PC-3 (cell line): Measurements from ENCODE around the gene ACOT2. TPM values are rescaled to one million over a fixed set of nuclear protein-coding genes. Genes with fewer than 3 reads are reported as not detected.

ENCODE experiments used
- ATAC-seq: fragments of 200-7000 bp; cut with Tn5 transposase; 2 replicates; pipeline ENCODE4 v1.9.1; 2020; ENCODE audit warnings: mild to moderate bottlenecking, moderate library complexity
- BruUV-seq: library from RNA; stranded (reverse); fragments of 400-500 nt; replicated peaks from 2 replicates; lab custom pipeline; 2021; lab: Mats Ljungman, UMichigan
- CTCF ChIA-PET: fragments of 300-600 bp; sonication (Branson Sonifier 250); formaldehyde crosslinking; loops from one replicate; lab custom pipeline; 2022; ENCODE audit warnings: antibody characterized with exemption; lab: Charles Lee
- POLR2A ChIA-PET: fragments of 300-600 bp; sonication (Branson Sonifier 250); formaldehyde crosslinking; loops from one replicate; lab custom pipeline; 2022; ENCODE audit warnings: antibody characterized with exemption; ENCODE audit not compliant: unreplicated experiment; lab: Charles Lee
- DNase-seq: peaks from one replicate; pipeline ENCODE4 v3.0.0-alpha.2; 2015
- H2AFZ ChIP-seq: fragments of 300-600 bp; sonication (generic); 2 replicates; pipeline ENCODE4 v1.6.0; 2016; ENCODE audit warnings: antibody characterized with exemption, low read length
- H3F3A ChIP-seq: fragments of 300-600 bp; sonication (generic); one replicate; pipeline ENCODE4 v1.6.0; 2017; ENCODE audit warnings: antibody characterized with exemption, low read length, control low read depth, mild to moderate bottlenecking; ENCODE audit not compliant: unreplicated experiment
- H3K27ac ChIP-seq: fragments of 300-600 bp; sonication (generic); 2 replicates; pipeline ENCODE4 v1.5.1; 2016; ENCODE audit warnings: mild to moderate bottlenecking, low read length
- H3K27me3 ChIP-seq: fragments of 300-600 bp; sonication (generic); 2 replicates; pipeline ENCODE4 v1.6.1; 2016; ENCODE audit warnings: low read length, mixed read lengths
- H3K36me3 ChIP-seq: fragments of 300-600 bp; sonication (generic); 2 replicates; pipeline ENCODE4 v1.6.1; 2016; ENCODE audit warnings: low read depth, mixed run types, low read length, mixed read lengths
- H3K4me1 ChIP-seq: fragments of 300-600 bp; sonication (generic); 2 replicates; pipeline ENCODE4 v1.5.1; 2016; ENCODE audit warnings: low read length; ENCODE audit not compliant: insufficient read depth
- H3K4me2 ChIP-seq: fragments of 300-600 bp; sonication (generic); 2 replicates; pipeline ENCODE4 v1.6.0; 2016; ENCODE audit warnings: low read length
- H3K4me3 ChIP-seq: fragments of 300-600 bp; sonication (generic); 2 replicates; pipeline ENCODE4 v1.5.1; 2016; ENCODE audit warnings: mild to moderate bottlenecking, low read length, mixed read lengths
- H3K79me2 ChIP-seq: fragments of 300-600 bp; sonication (generic); 2 replicates; pipeline ENCODE4 v1.6.1; 2017; ENCODE audit warnings: low read length, mixed read lengths
- H3K9ac ChIP-seq: fragments of 300-600 bp; sonication (generic); 2 replicates; pipeline ENCODE4 v1.6.0; 2016; ENCODE audit warnings: mild to moderate bottlenecking, low read length
- H3K9me2 ChIP-seq: fragments of 300-600 bp; sonication (generic); replicated peaks from 2 replicates; pipeline ENCODE4 v1.6.1; 2016; ENCODE audit warnings: mixed run types, low read length, mixed read lengths
- H3K9me3 ChIP-seq: fragments of 300-600 bp; sonication (generic); 2 replicates; pipeline ENCODE4 v1.6.1; 2016; ENCODE audit warnings: low read length, mixed read lengths
- H4K20me1 ChIP-seq: fragments of 300-600 bp; sonication (generic); 2 replicates; pipeline ENCODE4 v1.6.1; 2016; ENCODE audit warnings: low read length, mixed read lengths
- EZH2 ChIP-seq: fragments of 300-600 bp; sonication (generic); IDR thresholded peaks from one replicate; pipeline ENCODE4 v1.6.1; 2017; ENCODE audit warnings: antibody characterized with exemption, mild to moderate bottlenecking, low read length; ENCODE audit not compliant: unreplicated experiment
- EZH2phosphoT487 ChIP-seq: fragments of 300-600 bp; sonication (generic); IDR thresholded peaks from 2 replicates; pipeline ENCODE4 v1.6.1; 2018; ENCODE audit warnings: mild to moderate bottlenecking, antibody characterized with exemption, low read length, borderline replicate concordance
- intact Hi-C: fragments of 100-400 bp; cut with micrococcal nuclease; formaldehyde crosslinking; loops from 2 replicates; pipeline ENCODE4 v1.9.0; 2023
- total RNA-seq: library from RNA; depleted of rRNA; stranded (reverse); fragments of >200 nt; gene quantifications from 2 replicates; pipeline ENCODE4 v1.2.3, GENCODE V29; 2014
- TF ChIP-seq, protein P1 (sequence below): fragments of 300-600 bp; sonication (generic); conservative IDR thresholded peaks from 2 replicates; pipeline ENCODE4 v1.5.1; 2017; ENCODE audit warnings: antibody characterized with exemption, low read depth, mild to moderate bottlenecking, low read length

The ACOT2 gene
- total RNA-seq, 1 experiment from 2014 or later = 39.0 TPM

DNA sequence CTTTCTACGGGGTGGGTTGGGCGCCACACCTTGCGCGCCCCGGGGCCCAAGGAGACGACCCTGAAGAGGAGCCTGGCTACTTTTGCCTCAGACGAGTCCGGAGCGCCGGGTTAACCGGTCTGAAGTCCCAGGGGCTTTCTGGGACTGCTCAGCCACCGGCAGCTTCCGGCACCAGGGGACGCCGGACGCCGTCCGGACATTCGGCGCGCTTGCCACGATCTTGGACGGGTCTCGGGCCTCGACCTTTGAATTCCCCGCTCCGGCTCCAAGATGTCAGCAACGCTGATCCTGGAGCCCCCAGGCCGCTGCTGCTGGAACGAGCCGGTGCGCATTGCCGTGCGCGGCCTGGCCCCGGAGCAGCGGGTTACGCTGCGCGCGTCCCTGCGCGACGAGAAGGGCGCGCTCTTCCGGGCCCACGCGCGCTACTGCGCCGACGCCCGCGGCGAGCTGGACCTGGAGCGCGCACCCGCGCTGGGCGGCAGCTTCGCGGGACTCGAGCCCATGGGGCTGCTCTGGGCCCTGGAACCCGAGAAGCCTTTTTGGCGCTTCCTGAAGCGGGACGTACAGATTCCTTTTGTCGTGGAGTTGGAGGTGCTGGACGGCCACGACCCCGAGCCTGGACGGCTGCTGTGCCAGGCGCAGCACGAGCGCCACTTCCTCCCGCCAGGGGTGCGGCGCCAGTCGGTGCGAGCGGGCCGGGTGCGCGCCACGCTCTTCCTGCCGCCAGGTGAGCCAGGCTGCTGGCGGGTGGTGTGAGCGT lies 22.9 kb downstream of the ACOT2 start, which contains the start of gene ACOT4:
ACOT4 (plus strand) TSS at position 184 of the 760 bp plus-strand sequence; CDS start at position 271, 87 bp downstream.
- Histone ChIP-seq H3K4me3 (peak within 1 kb of the TSS; percentile 72), H3K4me2 (peak within 1 kb of the TSS; percentile 87)

DNA sequence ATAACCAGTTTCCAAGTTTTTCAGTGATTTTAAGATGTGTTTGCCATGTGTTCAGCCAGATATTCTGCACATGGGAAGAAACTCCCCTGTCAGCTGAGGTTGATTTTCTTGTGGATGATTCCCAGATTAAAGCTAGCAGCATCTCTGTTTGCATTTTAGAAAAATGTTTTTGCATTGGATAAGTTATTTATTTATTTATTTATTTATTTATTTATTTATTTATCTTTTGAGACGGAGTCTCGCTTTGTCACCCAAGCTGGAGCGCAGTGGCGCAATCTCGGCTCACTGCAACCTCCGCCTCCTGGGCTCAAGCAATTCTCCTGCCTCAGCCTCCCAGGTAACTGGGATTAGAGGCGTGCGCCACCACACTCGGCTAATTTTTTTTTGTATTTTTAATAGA lies 25.5 kb downstream of the ACOT2 start:
- no TSS peak for BruUV-seq
- no peaks in the 10 kb centered on the region for H3F3A ChIP-seq
- intact Hi-C loops = no loop called here
- no peaks in the 10 kb centered on the region for H4K20me1 ChIP-seq
- ChIA-PET CTCF (no interaction called here), POLR2A (no interaction called here)
- no peak for ATAC-seq
- no peak for DNase-seq
- H3K4me3 ChIP-seq = no peak overlapping the region
- H3K36me3 ChIP-seq = no peaks in the 10 kb centered on the region
- no peaks in the 10 kb centered on the region; the same call in 1 of the 2 replicates for H3K4me1 ChIP-seq
- no peak overlapping the region for H3K27ac ChIP-seq
- H3K9ac ChIP-seq = no peak overlapping the region
- H3K79me2 ChIP-seq = no peaks in the 10 kb centered on the region
- no peak for TF ChIP-seq EZH2
- no peak for TF ChIP-seq EZH2phosphoT487
- TF ChIP-seq, protein P1, sequence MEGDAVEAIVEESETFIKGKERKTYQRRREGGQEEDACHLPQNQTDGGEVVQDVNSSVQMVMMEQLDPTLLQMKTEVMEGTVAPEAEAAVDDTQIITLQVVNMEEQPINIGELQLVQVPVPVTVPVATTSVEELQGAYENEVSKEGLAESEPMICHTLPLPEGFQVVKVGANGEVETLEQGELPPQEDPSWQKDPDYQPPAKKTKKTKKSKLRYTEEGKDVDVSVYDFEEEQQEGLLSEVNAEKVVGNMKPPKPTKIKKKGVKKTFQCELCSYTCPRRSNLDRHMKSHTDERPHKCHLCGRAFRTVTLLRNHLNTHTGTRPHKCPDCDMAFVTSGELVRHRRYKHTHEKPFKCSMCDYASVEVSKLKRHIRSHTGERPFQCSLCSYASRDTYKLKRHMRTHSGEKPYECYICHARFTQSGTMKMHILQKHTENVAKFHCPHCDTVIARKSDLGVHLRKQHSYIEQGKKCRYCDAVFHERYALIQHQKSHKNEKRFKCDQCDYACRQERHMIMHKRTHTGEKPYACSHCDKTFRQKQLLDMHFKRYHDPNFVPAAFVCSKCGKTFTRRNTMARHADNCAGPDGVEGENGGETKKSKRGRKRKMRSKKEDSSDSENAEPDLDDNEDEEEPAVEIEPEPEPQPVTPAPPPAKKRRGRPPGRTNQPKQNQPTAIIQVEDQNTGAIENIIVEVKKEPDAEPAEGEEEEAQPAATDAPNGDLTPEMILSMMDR = no peak
- no peak overlapping the region for H3K4me2 ChIP-seq
- H3K27me3 ChIP-seq = no peaks in the 10 kb centered on the region
- H2AFZ ChIP-seq = no peak overlapping the region
- no peaks in the 10 kb centered on the region for H3K9me3 ChIP-seq
- no peaks in the 10 kb centered on the region for H3K9me2 ChIP-seq

More for the DNA sequence above, 22.9 kb downstream of the ACOT2 start, which contains the start of gene ACOT4:
- Histone ChIP-seq H2AFZ (peak within 1 kb of the TSS; percentile 92), H3K9me3 (no peaks in the 10 kb centered on the region), H3K79me2 (no peaks in the 10 kb centered on the region), H3F3A (no peaks in the 10 kb centered on the region), H3K9me2 (no peaks in the 10 kb centered on the region), H3K27me3 (no peaks in the 10 kb centered on the region), H3K4me1 (no peaks in the 10 kb centered on the region; the same call in 1 of the 2 replicates), H3K36me3 (no peaks in the 10 kb centered on the region), H4K20me1 (no peaks in the 10 kb centered on the region), H3K9ac (peak within 1 kb of the TSS; percentile 28), H3K27ac (no peak within 1 kb of the TSS)
- TSS peak; percentile 66 for BruUV-seq
- intact Hi-C loops = no loop called here
- ChIA-PET CTCF (interaction anchor here (0.6 kb wide), 1 partner anchor 1092 kb away, joined by 3 read pairs; no protein-coding TSS in a partner anchor), POLR2A (interaction anchor here (0.6 kb wide), 2 partner anchors 41 to 122 kb away, joined by 4 to 7 read pairs; no protein-coding TSS in a partner anchor)
- ATAC-seq = peak; percentile 94
- DNase-seq = peak; percentile 65
- TF ChIP-seq, protein P1 = 0 out of 2 replicates have a peak, but pooled peaks have one; percentile 10
- TF ChIP-seq EZH2phosphoT487 = peak; percentile 98
- TF ChIP-seq EZH2 = no peak

DNA sequence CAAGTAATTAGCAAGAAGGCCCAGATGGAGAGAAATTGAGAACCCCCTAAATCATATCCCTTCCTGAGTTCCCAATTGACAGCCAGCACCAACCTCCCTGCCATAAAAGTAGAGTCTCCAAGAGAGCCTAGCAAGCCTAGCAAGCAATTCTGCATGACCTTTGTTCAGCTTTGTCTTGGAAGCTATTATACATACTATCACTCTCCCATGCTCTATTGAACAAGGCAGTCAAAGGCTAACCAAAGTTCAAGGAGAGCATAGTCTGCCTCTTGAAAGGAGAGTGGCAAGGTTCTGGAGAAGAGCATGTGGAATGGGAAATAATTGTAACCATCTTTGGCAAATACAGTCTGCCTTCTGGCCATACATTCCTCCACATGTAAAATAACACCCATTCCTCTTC lies 30.5 kb downstream of the ACOT2 start:
- no peaks in the 10 kb centered on the region for H3K9me3 ChIP-seq
- H3K27me3 ChIP-seq = no peaks in the 10 kb centered on the region
- DNase-seq (no peak), ATAC-seq (no peak)
- no peaks in the 10 kb centered on the region for H3K9me2 ChIP-seq
- BruUV-seq = no TSS peak
- intact Hi-C loops = no loop called here
- no peak overlapping the region for H3K27ac ChIP-seq
- TF ChIP-seq, protein P1 = no peak
- no peak for TF ChIP-seq EZH2phosphoT487
- TF ChIP-seq EZH2 = no peak
- no peak overlapping the region for H3K4me3 ChIP-seq
- no peaks in the 10 kb centered on the region for H3K79me2 ChIP-seq
- H2AFZ ChIP-seq = no peak overlapping the region
- no peak overlapping the region for H3K4me2 ChIP-seq
- no peak overlapping the region for H3K9ac ChIP-seq
- peaks cover 15% of the 10 kb centered on the region for H3K4me1 ChIP-seq
- CTCF ChIA-PET = no interaction called here
- H3K36me3 ChIP-seq = no peaks in the 10 kb centered on the region
- POLR2A ChIA-PET = no interaction called here
- H3F3A ChIP-seq = no peaks in the 10 kb centered on the region
- H4K20me1 ChIP-seq = no peaks in the 10 kb centered on the region
